Activated CD4-positive, alpha-beta T cell treated with anti-CD3 and anti-CD28 coated beads for 48 hours (primary cell): ENCODE data around the gene LOXHD1.

Experiments
- DNase-seq: peaks from one replicate; pipeline ENCODE4 v3.0.0-alpha.2; 2020

LOXHD1 gene

DNA sequence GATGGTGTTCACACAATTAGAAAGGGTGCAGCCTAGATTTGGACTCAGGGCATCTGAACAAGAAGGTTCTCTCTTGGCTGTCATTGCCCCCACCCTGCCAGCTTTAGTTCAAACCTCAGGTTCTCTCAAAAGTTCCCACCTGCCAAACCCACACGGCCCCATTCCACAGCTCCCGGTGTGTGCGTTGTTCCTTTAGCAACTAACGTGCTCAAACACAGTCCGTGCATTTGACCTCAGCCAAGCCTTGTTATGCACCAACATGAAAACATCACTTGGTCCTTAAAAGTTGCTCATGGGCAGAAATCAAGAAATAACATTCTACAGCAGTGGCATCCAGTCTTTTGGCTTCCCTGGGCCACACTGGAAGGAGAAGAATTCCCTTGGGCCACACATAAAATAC lies 32.0 kb downstream of the LOXHD1 start:
- no peak for DNase-seq

DNA sequence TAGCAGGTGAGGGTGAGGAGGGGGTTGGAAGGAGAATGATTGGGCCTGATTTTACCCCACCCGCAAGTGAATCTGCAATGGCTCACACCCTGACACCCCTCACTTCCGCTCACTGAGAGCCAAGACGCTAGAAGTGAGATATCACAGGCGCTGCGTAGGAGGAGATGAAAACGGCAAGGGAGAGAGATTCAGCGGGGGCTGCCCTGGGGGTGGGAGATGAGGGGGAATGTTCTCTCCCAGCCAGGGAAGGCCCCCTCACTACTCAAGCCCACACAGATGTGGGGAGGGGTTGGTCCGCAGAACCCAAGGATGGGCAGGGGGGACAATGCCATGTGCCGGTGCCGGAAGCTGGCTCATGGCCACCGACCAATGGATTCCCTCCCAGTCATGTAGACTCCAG lies 32.9 kb downstream of the LOXHD1 start:
- DNase-seq = peak; percentile 23

DNA sequence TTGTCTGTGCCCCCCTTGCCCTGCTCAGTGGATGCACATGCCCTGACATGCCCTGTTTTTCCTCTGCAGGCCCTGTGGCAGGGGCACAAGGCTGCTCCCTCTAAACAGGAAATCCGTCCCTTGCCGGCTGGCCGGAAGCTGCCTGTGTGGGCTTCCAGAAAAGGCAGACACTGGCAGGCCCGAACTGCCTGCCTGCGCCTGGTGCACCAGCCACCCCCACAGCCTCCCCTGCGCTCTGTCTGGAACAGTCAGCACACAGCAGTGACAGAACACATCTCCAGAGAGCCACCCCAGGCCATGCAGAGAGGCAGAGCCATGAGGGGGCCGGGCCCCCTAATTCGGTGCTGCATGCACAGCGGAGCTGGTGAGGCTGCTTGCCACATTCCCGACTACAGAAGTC lies 33.5 kb downstream of the LOXHD1 start:
- peak; percentile 42 for DNase-seq

DNA sequence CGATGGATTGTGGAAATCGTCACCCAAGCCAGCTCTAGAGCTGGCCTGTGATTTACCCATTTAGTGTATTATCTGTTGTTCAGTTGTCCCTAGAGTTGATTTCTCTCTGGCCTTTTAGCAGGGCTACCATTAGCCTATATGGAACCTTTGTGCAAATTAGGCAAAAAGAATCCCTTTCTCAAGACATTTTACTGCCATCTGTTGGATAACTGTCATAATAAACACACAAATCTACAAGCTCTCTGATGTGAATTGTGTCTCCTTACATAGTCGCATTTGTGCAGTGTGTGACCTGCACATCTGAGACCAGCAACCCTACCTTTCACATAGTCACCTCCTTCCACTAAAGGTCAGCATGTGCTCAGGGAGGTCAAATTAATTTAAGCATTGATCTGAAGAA lies 34.0 kb downstream of the LOXHD1 start:
- DNase-seq = no peak

DNA sequence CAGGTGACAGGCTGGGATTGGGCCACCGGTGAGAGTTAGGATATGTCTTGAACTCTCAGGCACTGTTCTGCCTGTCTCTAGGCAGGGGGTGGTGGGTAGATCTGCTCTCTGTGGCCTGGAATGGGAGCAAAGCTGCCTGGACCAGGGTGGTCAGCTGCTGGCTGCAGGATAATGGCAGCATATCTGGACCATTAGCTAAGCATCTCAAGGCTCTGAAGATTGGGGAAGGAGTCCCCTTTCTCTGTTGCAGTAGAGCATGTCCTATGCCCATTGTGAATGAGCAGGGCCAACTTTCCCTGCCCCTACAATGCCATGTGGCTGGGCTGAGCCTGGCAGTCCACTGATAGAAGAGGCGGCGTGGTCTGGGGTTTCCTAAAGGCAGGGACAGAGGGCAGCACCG lies 34.6 kb downstream of the LOXHD1 start:
- DNase-seq = no peak

DNA sequence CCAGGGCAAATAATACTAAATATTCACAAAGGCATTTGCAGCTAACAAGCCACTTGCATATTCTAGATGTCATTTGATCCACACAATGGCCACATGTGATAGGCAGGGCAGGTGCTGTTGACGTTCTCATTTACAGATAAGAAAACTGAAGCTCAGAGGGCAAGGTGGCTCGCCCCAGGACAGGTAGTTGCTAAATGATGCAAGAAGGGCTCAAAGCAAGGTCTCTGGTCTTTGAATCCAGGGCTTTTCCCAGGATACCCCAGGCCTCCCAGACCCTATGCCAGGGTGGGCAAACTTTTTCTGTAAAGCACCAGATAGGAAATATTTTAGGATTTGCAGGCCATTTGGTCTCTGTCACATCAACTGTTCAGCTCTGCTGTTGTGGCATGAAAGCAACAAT lies 35.1 kb downstream of the LOXHD1 start:
- DNase-seq = no peak

DNA sequence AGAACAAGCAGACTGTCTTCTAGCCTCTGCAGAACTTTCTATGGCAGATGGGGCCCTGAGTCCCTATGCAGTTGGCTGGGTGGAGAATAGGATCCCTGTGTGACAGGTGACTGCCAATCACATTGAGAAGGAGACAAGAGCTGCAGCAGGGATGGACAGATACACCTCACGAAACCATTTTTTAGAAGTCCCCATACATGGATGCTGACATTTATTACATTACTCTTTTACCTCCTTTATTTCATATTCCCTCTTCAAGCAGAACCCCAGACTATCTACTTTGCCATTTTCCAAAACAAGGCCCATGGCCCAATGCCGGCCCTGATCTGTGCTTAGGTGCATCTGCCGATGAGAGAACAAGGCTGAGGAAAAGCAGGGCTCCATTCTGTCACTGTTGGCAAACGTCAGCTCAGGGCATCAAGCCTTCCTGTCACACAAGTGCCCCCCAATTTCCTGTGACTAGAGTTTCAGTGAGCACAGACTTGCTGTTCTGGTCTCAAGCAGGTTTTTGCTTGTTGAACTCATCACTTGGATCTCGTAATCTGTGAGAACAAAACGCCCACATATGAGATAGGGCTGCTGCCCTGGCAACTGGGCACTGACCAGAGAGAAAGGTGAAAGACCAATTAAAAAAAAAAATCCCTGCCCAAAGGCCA lies 35.8 kb downstream of the LOXHD1 start:
- DNase-seq = no peak

DNA sequence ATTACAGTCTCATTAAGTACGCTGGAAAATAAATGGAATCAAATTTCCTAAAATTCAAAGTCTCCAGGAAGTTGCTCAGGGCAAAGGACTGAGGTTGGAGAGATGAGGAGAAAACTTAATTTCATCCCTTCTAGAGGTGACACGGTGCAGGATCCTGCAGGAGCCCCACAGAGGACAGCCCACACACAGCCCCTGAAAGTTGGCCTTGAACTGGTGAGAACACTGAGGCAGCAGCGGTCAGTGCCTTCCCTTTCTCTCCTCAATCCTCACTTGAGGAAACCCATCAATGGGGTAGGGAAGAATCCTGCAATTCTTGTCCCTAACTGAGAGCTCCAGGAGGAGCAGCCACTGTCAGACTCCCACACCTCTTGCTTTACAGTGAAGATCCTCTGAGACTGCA lies 37.5 kb downstream of the LOXHD1 start:
- no peak for DNase-seq

DNA sequence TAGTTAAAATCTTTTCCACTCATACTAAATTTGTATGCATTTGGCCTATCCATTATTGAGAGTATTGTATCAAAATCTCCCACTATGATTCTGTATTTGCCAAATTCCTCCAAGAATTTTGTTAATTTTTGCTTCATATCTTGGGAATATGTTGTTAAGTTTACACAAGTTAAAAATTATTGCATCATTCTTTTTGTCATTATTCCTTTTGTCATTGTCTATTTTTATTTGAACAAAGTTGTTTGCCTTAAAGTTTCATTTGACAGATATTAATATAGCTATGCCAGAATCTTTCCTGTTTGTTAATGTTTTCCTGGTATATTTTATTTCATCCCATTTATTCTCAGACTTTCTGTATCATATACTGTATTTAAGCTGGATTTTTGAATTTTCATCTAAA lies 41.3 kb downstream of the LOXHD1 start:
- no peak for DNase-seq

DNA sequence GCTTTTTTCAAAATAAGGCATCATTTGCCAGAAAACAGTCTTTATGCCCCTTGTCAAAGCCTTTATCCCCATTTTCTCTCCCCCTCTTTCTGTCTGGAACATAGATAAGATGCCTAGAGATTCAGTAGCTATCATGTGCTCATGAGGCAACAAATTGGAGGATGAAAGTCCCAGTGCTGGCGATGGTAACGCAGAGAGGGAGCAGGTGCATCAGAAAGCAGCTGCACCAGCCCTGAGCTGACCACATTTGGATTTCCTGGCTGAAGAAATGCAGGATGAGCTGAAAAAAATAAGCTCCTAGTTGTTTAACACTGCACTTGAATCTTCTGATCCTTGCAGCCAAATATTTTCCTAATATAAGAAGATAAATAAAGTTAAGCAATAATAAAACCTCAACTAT lies 48.0 kb downstream of the LOXHD1 start:
- no peak for DNase-seq

DNA sequence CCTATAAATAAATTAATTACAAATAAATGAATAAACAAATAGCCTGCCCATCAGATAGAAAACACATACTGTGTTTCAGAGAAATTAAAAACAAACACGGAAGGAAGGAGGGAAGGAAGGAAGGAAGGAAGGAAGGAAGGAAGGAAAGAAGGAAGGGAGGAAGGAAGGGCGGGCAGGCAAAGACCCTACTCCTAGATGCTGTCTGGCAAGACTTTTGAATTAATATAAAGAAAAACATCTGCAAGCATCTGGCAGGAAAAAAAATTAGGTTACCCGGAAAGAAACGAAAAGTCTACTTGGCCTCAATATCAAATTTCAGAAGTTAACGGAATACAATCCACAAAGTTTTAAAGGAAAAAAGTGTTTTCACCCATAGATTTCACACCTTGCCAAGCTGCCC lies 49.1 kb downstream of the LOXHD1 start:
- DNase-seq = no peak

DNA sequence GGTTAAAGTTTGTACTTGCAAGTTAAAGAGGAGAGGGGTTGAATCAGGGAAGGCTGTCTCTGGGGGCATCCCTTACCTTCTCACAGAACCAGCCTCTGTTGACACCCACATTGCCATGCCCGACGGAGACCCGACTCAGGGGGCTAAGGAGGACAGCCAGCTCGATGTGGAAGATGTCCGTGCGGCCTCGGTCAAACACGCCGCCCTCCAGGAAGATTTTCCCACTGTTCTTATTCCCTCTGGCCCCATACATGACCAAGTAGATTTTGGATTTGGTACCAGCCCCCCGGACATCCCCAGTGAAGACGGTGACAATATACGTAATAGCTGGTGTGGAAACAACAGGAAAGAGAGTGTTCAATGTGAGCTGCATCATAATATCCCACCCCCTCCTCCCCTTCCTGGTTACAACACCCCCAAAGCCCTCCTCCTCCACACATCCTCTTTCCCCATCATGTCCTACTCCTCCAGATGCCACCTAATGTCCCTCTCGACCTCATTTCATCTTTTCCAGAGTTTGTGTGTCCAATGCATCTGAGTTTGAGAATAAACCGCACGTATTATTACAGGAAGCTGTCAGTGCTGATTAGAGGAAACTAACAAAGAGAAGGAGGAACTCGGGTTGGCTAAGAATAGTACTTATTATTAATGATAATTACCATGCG lies 55.7 kb downstream of the LOXHD1 start:
- DNase-seq = no peak

DNA sequence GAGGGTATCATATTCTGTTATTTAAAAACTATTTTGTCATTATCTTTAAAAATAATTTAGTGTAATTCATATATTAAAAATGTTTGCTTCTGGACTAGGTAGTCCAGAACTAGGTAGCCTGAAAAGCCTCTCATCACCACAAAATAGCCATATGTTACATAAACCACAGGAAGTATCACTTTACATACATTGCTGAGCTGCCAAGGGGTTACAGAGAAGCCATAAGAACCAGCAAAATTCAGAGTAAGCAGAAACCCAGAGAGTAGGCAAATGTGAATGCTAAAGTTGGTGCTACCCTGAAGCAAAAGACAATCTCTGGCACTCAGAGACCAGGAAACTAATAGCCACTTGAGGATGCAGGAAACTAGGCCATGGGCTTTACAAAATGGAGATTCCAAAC lies 60.9 kb downstream of the LOXHD1 start:
- DNase-seq = no peak

DNA sequence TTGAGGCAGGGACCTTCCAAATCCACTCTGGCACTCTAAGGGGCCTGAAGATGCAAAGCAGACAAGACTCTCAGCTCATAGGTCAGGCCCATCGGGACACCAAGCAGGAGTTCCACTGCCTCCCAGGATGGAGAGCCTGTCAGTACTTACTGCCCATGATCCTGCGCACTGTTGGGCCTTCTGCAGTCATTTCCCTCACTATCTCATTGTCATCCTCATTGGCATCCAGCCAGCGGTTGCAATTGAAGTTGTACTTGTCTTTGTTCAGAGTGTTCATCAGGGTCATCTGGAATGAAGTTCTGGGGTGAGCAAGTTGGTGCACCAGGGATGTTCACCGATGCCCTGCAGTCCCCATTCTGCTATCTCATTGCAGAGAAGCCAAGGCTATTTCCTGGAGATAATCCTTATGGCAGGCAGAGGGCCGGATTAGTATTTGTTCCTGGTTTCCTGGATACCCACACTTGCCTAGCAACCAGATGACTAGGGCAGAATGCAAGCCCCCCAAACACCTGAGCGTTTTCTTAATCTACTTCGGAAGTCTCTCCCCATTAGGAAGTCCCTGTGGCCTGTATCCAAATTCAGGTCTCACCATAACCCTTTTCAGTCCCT lies 65.1 kb downstream of the LOXHD1 start:
- DNase-seq = no peak

DNA sequence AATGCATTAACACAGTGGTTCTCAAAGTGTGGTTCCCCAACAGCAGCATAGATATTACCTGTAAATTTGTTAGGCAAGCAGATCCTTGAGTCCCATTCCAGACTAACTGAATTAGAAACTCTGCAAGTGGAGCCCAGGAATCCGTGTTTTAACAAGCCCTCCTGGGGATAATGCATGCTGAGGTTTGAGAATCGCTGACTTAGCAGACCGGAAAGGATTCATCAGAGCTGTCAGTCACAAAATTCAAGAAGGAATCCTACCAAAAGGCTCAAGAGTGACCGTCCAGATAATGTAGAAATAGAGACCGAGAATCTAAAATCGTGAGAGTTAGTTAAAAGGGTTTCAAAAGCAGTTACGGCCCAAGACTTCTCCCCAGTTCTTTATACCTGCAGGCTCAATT lies 66.9 kb downstream of the LOXHD1 start:
- DNase-seq = no peak

DNA sequence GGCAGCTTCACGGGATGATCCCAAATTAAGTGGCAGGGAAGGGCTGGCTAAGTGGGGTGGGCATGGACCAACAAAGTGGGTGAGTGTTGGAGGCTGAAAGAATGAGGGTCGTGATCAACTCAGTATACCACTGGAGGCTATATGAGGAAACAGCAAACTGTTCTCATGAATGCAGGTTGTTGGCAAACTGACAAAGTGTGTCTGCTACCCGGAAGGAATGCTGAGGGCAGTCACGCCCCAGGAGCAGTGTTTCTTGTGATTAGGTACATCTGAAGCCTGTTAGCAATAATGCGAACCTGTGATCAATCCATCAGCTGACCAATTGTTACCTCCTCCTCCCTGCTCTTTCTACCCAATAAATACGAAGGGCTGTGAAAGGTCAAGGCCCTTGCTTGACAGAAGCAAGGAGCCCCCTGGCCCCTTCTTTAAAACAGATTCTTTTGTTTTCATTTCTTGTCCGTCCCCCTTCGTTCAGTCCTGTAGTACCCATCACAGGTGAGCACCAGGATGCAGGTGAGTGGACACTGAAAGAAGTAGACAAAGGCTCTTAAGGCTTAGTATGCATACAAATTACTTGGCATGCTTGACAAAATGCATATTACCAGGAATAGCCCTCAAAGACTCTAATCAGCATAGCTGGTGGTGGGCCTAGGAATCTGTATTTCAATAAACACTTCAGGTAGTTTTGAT lies 67.9 kb downstream of the LOXHD1 start:
- DNase-seq = no peak

DNA sequence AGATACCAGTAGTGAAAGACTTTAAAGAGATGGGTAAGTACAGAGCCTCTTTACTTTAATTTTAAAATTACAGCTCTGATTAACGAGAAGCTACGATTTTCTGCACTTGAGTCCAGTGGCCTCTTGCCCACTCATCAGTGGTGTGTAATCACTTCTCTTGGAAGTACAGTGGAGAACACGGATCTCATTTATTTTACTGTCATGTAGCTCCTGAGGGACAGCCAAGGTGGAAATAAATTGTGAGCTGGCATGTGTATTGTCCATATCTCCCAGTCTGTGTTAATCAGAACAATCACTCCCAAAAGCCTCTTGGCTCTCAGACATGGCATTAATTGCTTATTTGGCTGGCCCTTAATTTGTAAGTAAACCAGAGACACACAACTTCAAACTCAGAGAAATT lies 69.4 kb downstream of the LOXHD1 start:
- no peak for DNase-seq

DNA sequence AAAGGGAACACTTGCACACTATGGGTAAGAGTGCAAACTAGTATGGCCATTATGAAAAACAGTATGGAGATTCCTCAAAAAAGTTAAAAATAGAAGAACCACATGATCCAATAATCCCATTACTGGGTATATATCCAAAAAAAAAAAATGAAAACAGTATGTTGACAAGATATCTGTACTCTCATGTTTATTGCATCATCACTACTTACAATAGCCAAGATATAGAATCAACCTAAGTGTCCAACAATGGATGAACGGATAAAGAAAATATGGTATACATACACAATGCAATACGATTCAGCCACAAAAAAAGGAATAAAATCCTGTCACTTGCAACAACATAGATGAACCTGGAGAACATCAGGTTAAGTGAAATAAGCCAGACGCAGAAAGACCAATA lies 73.3 kb downstream of the LOXHD1 start:
- no peak for DNase-seq

DNA sequence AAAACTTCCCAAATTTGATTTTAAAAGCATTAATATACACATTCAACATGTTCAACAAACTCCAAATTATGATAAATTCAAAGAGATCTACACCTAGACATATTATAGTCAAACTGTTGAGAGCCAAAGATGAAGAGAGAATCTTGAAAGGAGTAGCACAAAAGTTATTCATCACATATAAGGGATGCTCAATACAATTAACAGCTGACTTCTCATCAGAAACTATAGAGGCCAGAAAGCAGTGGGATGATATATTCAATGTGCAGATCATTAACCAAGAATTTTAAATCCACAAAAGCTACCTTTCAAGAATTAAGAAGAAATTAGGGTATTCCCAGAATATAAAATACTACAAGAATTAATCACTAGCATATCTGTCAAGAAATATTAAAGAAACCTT lies 75.4 kb downstream of the LOXHD1 start:
- no peak for DNase-seq

DNA sequence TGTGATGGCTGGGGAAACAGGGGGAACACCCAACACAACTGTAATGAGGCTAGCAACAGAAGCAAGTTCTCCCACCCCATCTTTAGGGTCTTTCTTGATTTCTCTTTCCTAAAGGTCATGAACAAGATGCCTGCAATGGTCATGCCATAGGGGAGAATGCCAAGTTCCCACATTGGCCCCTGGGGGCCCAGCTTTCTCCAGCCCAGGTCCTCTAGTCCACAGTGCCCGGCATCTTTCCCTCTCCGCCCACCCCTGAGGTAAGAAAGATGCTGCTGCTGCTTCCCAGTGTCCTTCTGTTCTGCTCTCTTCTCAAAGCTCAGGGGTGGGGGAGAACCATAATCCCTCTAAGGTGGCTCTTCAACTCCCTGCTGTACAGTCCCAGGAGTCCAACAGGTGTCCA lies 78.0 kb downstream of the LOXHD1 start:
- no peak for DNase-seq

DNA sequence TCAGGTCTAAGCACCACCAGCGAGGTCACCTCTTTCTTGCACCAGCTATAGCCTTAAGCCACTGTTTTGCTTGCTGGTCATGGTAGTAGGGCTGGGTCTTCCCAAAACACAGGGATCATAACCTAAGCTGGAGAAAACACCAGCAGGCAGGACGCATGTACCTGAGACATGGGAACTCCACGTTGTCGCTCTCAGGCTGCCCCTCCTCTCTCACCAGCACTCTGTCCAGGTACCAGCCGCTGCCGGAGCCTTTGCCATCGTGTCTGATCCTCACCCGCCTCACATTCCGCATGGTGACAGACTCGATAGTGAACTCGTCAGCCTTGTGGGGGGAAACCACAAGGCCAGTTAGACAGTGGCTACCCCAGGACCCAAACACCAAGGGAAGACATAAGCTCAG lies 79.5 kb downstream of the LOXHD1 start:
- DNase-seq = no peak

DNA sequence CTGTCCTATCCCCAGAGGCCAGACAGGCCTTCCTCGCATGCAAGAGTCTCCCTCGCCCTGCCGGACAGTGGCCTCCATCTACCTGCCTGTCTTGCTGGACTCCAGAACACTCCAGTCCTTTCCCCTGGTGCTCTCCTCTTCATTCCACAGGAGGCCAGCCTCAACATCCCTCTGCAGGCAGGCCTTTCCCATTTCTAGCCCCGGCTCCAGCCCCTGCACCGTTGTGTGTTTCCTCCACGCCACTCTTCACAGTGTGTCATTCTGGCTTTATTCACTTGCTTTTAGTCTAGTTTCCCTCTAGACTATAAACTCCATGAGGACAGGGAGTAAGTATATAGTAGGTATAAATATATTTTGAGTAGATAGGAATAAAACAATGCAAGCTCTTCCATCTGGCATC lies 81.2 kb downstream of the LOXHD1 start:
- DNase-seq = no peak

DNA sequence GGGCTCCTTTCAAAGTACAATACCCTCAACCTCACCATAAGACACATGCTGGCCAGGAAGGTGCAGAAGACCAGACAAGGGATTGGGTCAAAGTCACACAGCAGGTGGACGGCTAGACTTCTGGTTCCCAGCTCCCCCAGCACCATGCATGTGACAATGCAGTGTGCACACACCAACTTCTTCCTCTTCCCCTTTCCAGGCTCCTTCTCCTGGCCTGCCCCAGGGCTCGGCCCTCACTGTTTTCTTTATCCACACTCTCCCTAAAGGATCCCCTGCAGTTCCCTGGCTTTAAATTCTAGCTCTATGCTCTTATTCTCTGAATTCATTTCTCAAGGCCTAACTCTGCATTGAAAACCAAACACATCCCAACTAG lies 82.3 kb downstream of the LOXHD1 start:
- no peak for DNase-seq
